Neural cell (in vitro differentiated cells): ENCODE data around the gene OPRM1. TPM values are rescaled to one million over a fixed set of nuclear protein-coding genes. Genes with fewer than 3 reads are reported as not detected.

ENCODE experiments used
- H2AFZ ChIP-seq: fragments of 200-600, 300-800 bp; sonication (generic), shearing (Covaris generic); 2 replicates; pipeline ENCODE4 v1.6.0; 2014; ENCODE audit warnings: low read depth, mild to moderate bottlenecking, antibody characterized with exemption, low read length, moderate library complexity
- H3F3A ChIP-seq: fragments of 200-600 bp; shearing (Covaris generic); 2 replicates; pipeline ENCODE4 v1.6.1; 2016; ENCODE audit warnings: mild to moderate bottlenecking, moderate library complexity, mixed read lengths, antibody characterized with exemption, low read length; ENCODE audit not compliant: insufficient read depth, poor library complexity, severe bottlenecking
- H3K27ac ChIP-seq: fragments of 200-600, 300-800 bp; sonication (generic), shearing (Covaris generic); 2 replicates; pipeline ENCODE4 v1.5.1; 2014; ENCODE audit warnings: mild to moderate bottlenecking, low read length, moderate library complexity
- H3K27me3 ChIP-seq: fragments of 300-800, 200-600 bp; sonication (generic), shearing (Covaris generic); 2 replicates; pipeline ENCODE4 v1.6.0; 2014; ENCODE audit warnings: mild to moderate bottlenecking, low read depth, low read length, moderate library complexity; ENCODE audit not compliant: insufficient read depth
- H3K36me3 ChIP-seq: fragments of 300-800, 200-600 bp; sonication (generic), shearing (Covaris generic); 2 replicates; pipeline ENCODE4 v1.5.1; 2014; ENCODE audit warnings: mild to moderate bottlenecking, antibody characterized with exemption, low read length, moderate library complexity; ENCODE audit not compliant: insufficient read depth
- H3K4me2 ChIP-seq: fragments of 300-800, 200-600 bp; sonication (generic), shearing (Covaris generic); 2 replicates; pipeline ENCODE4 v1.6.0; 2014; ENCODE audit warnings: mild to moderate bottlenecking, low read length
- H3K4me3 ChIP-seq: fragments of 300-800, 200-600 bp; sonication (generic), shearing (Covaris generic); 2 replicates; pipeline ENCODE4 v1.5.1; 2014; ENCODE audit warnings: mild to moderate bottlenecking, low read length, moderate library complexity
- H3K79me2 ChIP-seq: fragments of 200-600 bp; shearing (Covaris generic); replicated peaks from 2 replicates; pipeline ENCODE4 v1.6.0; 2014; ENCODE audit warnings: mild to moderate bottlenecking, low read length, moderate library complexity; ENCODE audit not compliant: insufficient read depth
- H3K9ac ChIP-seq: fragments of 300-800, 200-600 bp; sonication (generic), shearing (Covaris generic); 2 replicates; pipeline ENCODE4 v1.6.1; 2016; ENCODE audit warnings: mild to moderate bottlenecking, low read length, mixed read lengths
- H3K9me2 ChIP-seq: fragments of 200-600 bp; shearing (Covaris generic); 2 replicates; pipeline ENCODE4 v1.6.1; 2016; ENCODE audit warnings: mild to moderate bottlenecking, low read length, mixed read lengths; ENCODE audit not compliant: insufficient read depth
- H3K9me3 ChIP-seq: fragments of 200-600, 300-800 bp; sonication (generic), shearing (Covaris generic); 2 replicates; pipeline ENCODE4 v1.6.1; 2016; ENCODE audit warnings: mild to moderate bottlenecking, mixed run types, low read length, moderate library complexity, mixed read lengths
- H4K20me1 ChIP-seq: fragments of 200-600 bp; shearing (Covaris generic); 2 replicates; pipeline ENCODE4 v1.6.1; 2016; ENCODE audit warnings: mild to moderate bottlenecking, mixed run types; ENCODE audit not compliant: insufficient read depth
- CTCF ChIP-seq: fragments of 450-650 bp; IDR thresholded peaks from 2 replicates; pipeline ENCODE4 v1.5.1; 2014; ENCODE audit warnings: antibody characterized with exemption, mild to moderate bottlenecking, moderate library complexity; ENCODE audit not compliant: poor library complexity, severe bottlenecking
- EP300 ChIP-seq: fragments of 450-650 bp; conservative IDR thresholded peaks from 2 replicates; pipeline ENCODE4 v1.6.1; 2014; ENCODE audit warnings: antibody characterized with exemption, mild to moderate bottlenecking, moderate library complexity; ENCODE audit not compliant: poor library complexity, severe bottlenecking
- EZH2 ChIP-seq: fragments of 200-600, 300-800 bp; shearing (Covaris generic), sonication (generic); IDR thresholded peaks from 2 replicates; pipeline ENCODE4 v1.6.1; 2014; ENCODE audit warnings: antibody characterized with exemption, low read length, borderline replicate concordance, mild to moderate bottlenecking; ENCODE audit not compliant: insufficient read depth, poor library complexity, severe bottlenecking
- MXI1 ChIP-seq: fragments of 450-650 bp; conservative IDR thresholded peaks from 2 replicates; pipeline ENCODE4 v1.6.1; 2014; ENCODE audit warnings: antibody characterized with exemption, mild to moderate bottlenecking; ENCODE audit not compliant: poor library complexity, severe bottlenecking
- POLR2AphosphoS5 ChIP-seq: IDR thresholded peaks from 2 replicates; pipeline ENCODE4 v1.6.1; 2012
- RAD21 ChIP-seq: fragments of 450-650 bp; conservative IDR thresholded peaks from 2 replicates; pipeline ENCODE4 v1.6.1; 2014; ENCODE audit warnings: antibody characterized with exemption, mild to moderate bottlenecking, moderate library complexity
- REST ChIP-seq: IDR thresholded peaks from 2 replicates; pipeline ENCODE4 v1.6.1; 2012; ENCODE audit warnings: borderline replicate concordance
- SMC3 ChIP-seq: fragments of 450-650 bp; conservative IDR thresholded peaks from 2 replicates; pipeline ENCODE4 v1.6.1; 2014; ENCODE audit warnings: antibody characterized with exemption, mild to moderate bottlenecking, moderate library complexity; ENCODE audit not compliant: poor library complexity
- TAF1 ChIP-seq: IDR thresholded peaks from 2 replicates; pipeline ENCODE4 v1.6.1; 2012; ENCODE audit warnings: low read depth
- polyA plus RNA-seq: library from polyadenylated mRNA; depleted of rRNA; stranded (reverse); fragments of >200 nt; gene quantifications from 2 replicates; pipeline ENCODE4 v1.2.3, GENCODE V29; 2014

The OPRM1 gene
- polyA plus RNA-seq, 1 donor from 2014 or later = 1.5 TPM

GRCh38 chr6:153997221-153997620, 41.8 kb upstream of the OPRM1 start (continued):
- no peak for TF ChIP-seq CTCF
- TF ChIP-seq RAD21 = no peak
- TF ChIP-seq TAF1 = no peak

- H3F3A ChIP-seq = no peaks in the 10 kb centered on the region
- H3K4me3 ChIP-seq = no peak overlapping the region
- H4K20me1 ChIP-seq = no peaks in the 10 kb centered on the region
- H3K4me2 ChIP-seq = no peak overlapping the region
- H3K27ac ChIP-seq = no peak overlapping the region
- H3K27me3 ChIP-seq = no peaks in the 10 kb centered on the region
- H3K9me3 ChIP-seq = no peaks in the 10 kb centered on the region
- TF ChIP-seq EP300 = no peak
- TF ChIP-seq POLR2AphosphoS5 = no peak
- no peak for TF ChIP-seq REST
- TF ChIP-seq EZH2 = no peak
- no peak for TF ChIP-seq RAD21
- no peak for TF ChIP-seq TAF1
- TF ChIP-seq SMC3 = no peak
- no peak for TF ChIP-seq MXI1
- TF ChIP-seq CTCF = no peak
- no peaks in the 10 kb centered on the region for H3K36me3 ChIP-seq
- no peak overlapping the region for H2AFZ ChIP-seq
- no peaks in the 10 kb centered on the region for H3K9me2 ChIP-seq
- H3K79me2 ChIP-seq = no peaks in the 10 kb centered on the region
- no peak overlapping the region for H3K9ac ChIP-seq
These were observed 37.4 kb upstream of the OPRM1 start for GRCh38 chr6:154001494-154002285.
